Stromal cell of bone marrow (primary cell): Measurements from ENCODE around the gene RRP9.

Source experiments
- DNase-seq: peaks from one replicate; pipeline ENCODE4 v3.0.0-alpha.2; 2012; ENCODE audit warnings: low read depth

Gene RRP9

DNA sequence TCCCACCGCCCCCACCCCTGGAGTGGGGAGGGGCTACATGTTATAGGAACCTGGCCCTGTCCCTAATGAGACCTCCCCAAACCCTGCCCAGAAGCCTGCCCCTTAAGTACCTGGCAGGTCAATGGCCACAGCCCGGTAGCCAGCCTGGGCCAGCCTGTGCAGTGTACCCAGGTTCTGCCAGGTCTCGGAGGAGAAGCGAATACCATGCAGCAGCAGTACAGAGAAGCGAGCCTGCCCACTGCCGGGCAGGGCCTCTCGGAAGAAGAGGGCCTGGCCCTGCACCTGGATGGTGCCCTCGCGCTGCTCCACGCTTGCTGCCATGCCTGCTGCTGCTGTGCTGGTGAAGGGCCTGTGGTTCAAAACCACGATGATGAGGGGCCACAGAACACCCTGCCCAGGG, 29.6 kb upstream of the RRP9 start:
- DNase-seq: no peak

DNA sequence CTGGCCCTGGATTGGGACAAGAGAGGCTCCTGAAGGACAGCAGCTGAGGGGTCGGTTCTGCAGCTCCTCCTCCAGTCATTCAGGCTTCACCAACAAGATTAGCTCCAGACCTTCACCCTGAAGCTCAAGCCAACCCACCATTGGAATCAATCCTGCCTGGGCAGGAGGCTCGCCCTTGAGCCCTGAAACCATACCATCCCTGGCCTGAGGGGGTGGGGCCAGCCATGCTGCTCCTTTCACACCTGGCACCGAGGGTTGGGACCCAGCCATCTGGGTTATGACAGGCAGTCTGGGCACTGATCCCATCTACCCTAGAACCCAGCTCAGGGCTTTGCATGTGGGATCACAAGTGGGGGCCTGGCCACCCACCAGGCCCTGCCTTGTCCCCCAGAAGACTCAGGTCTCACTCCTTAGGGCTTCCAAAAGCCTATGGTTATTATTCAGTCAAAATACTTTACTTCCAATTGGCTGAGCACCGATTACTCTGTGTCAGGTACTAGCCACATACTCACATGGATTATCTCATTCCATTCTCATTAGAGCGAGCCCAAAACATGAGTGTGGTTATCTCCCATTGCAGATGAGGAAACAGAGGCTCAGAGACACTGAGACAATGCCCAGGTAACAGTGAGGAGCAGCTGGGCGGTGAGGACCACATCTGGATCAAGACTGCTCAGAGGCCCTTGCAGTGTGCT, 29.0 kb upstream of the RRP9 start:
- DNase-seq: no peak

DNA sequence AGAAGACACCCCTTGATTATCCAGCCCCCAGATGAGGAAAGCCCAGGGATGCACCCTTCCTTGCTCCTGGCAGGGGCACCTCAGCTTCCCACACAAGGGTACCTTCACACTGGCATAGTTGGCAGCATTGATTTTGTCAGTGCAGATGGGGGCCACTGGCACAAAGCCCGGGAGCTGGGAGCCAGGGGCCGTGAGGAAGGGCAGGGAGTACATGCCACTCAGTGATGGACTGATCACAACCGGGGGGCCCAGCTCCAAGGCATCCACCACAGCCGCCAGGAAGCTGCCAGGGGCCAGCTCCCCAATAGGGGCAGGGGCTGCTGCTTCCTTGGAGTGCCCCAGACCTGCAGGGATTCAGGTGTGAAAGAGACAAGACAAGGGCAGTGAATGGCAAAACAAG, 28.1 kb upstream of the RRP9 start:
- no peak for DNase-seq

DNA sequence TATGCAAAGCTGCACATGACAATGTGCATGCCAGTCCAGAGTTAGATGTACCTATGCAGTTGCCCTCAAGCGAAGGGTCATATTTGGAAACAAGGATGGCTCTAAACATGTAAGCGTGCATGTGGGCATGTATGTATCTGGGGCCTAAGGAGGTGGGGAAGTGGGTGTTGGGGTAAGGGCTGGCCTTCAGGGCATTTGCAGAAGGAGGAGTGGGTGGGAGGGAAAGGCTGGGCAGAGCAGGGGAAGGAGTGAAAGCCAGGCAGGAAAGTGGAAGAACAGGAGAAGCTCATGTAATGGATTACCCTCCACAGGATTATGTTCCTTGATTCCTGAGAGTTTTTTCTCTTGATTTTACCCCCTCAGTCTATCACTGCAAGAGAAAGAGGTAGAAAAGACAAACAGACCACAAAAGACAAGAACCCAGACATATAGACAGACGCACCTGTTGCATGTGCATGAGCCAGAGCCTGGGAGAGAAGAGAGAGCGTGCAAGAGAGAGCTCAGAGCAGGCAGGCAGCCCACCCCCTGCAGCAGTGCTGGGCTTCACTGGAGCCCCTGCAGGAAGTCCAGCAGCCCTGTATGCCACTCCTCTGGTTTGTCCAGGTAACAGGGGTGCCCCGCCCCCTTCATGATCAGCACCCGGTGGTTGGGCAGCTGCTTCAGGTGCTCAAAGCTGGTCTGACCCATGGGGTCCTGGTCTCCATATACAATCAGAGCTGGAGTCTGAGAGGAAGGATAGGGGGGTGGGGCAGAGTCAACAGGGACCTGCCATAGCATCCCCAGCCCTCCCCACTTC, 27.4 kb upstream of the RRP9 start:
- no peak for DNase-seq

DNA sequence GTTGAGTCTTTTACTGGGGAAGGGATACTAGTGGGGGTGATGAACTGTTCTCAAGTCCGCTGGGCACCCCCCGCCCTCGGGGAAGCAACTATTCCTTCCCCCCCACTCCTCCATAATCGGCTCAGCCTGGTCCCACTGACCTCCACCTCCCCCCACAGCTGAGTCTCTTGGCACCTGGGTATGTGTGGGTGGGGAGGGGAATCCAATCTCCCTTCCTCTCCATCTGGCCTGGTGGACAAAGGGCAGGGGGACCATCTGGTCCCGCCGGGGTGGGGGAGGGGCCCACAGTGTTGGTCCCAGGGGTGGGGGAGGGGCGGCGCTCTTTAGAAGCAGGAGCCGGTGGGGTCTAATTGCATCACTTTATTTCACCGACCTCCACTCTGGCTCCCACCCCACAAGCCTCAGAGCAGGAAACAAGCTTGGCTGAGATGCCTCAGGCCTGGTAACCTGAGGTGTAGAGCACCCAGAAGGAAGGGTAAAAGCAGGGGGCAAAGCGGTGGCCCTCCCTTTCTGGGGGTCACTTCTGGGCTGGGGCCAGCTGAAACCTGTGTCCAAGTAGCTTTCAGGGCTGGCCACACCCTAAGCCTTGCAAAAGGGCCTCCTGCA, 26.6 kb upstream of the RRP9 start:
- DNase-seq: no peak

DNA sequence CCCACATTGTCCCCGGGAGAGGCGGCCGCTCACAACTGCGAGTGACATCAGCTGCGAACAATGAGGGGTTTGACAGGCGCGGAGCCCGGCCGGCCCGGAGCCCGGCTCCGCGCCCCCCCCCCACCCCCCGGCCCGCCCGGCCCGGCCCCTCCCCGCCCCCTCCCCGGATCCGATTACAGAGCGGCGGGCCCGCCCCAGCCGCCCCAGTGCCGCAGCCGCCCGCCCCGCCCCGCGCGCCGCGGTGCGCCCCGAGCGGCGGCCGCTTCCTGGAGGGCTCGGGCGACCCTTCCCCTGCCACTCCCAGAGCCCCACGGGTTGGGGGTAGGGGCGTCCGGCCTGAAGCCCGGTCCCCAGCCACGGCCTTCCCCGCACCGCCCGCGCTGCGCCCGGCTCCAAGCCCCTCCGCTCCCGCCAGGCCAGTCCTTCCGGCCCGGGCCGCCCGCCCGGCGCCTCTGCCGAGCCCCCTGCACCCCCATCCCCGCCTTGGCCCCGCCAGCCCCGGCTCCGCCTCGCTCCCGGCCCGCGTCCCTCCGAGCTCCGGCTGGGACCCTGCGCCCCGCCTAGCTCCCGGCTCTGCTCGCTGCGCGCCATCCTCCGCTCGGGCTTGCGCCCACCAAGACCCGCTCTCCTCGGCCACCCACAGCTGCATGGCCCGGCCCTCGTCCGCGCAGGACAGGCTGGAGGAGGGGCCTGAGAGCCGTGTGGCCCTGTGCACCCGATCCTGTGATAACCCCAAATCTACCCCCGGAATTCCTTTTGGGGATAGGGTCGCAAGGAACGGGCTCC, 25.9 kb upstream of the RRP9 start, which contains the start of gene PCBP4:
PCBP4 (minus strand) TSS at position 71 of the 786 bp plus-strand sequence. CDS start 6,214 bp downstream, outside the sequence.
- no peak for DNase-seq

DNA sequence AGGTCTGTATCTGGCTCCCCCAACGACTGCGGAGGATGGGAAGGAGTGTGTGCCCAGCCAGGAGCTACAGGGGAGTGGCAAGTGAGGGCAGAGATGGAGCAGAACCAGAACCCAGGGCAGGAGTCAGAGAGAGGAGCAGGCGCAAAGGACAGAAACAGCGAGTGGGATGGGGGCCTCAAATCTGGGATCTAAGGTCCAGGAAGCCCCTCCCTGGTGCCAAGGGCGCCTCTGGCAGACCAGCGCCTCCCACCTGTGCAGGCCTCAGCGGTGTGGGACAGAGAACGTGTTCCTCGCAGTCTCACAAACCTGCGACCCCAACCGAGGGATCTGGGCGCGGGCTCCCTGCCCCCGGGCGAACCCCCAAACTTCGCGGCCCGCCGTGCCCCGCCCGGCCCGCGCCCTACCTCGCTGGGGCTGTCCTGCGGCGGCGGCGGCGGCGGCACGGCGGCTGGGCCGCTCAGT, 25.2 kb upstream of the RRP9 start:
- DNase-seq: no peak

DNA sequence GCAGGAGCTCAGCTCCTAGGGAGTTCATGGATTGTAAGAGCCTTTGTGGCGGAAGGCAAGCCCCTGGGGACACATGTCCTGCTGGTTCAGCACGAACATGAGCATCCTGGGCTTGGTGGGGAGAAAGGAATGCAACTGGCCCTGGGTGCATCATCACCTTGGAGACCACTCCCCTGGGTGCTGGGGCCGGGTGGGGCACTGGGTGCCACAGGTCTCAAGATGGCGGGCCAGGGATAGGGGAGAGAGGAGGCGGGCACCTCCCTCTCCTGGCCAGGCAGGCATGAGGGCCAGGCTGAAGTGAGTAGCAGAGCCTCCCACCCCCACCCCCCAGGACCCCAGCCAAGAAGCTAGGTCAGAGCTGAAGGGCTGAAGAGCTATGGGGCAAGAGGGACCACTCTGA, 24.8 kb upstream of the RRP9 start:
- no peak for DNase-seq

DNA sequence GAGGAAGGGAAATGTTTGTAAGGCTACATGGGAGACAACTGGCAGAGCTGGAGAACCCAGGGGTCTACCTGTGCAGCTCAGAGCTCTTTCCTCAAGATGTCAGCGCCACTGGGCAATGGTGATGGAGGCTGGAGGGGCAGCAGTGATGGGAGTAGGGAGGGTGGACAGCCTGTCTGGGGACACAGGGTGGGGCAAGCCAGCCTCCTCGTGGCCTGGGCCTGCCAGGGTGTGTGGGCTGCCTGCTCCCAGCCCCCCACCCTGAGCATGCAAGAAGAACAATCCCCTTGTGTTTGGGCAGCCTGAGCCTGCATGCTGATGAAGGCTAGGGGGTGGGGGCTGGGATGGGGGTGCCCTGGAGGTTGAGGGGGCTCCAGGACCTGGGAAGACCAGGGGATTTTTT, 24.3 kb upstream of the RRP9 start:
- no peak for DNase-seq

DNA sequence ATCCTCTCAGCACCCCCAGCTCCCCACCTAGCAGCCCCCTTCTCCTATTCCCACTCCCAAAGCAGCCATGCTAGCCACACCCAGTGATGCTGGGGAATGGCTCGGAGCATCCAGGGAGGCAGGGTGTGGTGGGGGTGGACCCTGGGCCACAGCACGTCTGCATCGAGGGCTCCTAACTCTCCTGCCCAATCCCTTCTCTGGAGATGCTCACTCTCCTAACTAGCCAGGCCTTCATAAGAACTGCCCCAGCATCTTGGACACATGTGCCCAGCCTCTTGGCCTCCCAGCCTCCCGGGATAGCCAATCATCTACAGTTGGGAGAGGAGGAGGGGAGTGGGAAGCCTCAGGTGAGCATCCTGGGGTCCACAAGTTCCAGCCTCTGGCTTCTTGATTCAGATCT, 22.8 kb upstream of the RRP9 start:
- no peak for DNase-seq

DNA sequence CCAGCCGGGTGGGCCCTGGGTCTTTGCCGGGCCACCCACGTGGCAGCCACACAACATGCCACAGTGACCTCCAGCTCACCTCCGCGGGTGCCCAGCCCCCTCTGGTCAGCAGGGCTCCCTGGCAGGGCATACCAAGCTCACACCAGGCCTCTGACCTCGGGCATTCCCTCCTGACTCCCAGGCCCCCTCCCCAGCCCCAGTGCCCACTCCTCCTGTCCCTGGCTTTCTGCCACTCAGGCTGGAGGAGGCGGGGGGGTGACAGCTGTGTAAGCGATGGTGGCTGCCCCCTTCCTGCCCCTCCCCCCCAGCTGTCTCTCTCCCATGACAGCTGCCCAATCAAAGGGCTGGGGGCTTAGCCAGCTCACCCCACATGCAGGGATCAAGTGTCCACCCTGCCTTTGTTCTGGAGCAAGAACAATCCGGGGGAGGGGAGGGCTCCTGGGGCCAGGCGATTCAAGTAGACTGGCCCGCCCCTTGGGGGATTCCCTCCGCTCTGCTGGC, 22.3 kb upstream of the RRP9 start:
- no peak for DNase-seq

DNA sequence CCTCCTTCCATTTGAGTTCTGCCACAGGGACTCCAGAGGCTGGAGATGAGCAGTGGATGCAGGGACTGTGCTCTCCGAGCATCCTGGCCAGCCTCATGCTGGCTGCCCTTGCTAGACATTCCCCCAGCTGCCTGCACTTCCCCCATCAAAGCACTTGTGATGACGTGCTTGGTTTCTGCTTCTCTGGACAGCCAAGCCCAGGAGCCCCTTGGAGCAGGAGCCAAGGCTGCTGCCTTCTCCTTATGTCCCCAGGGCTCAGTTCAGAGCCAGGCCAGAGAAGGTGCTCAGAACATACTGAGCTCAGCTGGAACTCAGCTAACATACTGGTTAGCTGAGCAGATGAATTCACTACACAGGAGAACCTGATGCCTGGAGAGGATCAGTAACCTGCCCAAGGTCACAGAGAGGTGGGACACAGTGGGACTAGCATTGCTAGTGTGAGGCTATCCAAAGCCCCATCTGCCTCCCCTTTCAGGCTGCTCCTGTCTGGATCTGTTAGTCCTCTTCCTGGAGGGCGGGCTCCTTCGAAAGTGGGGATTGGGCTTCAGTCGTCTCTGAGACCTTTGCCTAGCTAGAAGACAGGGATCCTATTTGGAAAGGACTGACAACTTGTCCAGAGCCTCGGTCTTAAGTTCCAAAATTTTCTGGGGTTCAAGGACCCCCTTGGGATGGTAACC, 21.3 kb upstream of the RRP9 start:
- DNase-seq: no peak

DNA sequence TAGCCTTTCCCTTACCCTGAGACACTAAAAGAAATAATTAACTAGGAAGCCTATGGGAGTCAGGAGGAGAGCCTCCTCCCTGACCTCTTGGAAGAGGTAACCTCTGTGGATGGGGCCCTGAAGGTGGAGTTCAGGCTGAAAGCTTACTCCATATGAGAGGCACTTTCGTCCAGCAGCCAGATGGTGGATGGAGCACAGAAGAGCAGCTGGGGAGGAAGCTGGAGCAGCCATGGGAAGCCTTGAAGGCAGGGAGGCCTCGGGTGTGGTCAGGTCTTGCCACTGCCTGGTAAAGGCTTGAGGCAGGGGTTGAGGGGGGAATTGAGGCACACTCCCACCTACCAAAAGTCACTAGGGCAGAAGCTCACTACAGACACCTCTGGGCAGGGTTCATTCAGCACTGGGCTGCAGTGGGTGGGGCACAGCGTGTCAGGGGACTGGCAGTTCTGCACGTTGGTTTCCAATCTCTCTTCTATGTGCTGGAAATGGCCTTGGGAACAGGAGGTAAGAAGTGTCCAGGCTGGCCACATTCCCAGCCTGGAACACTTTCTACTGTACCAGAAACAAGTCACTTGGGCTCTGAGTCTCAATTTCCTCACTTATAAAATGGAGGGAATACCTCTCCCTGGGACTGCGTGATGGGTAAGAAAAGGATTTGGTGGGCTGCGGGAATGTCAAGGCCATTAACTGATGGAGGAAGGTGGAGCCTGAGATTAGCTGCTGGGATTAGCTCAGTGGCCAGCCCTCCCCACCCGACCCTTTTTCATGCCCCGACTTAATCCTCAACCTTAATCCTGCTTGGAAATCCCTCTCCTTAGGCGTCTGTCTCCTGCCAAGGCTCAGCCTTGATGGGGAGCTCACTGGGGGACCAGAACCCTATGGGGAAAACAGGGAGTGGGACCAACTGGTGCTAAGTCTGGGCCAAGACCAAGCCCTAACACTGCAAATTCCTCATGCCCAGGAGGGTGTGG, 20.2 kb upstream of the RRP9 start:
- no peak for DNase-seq

DNA sequence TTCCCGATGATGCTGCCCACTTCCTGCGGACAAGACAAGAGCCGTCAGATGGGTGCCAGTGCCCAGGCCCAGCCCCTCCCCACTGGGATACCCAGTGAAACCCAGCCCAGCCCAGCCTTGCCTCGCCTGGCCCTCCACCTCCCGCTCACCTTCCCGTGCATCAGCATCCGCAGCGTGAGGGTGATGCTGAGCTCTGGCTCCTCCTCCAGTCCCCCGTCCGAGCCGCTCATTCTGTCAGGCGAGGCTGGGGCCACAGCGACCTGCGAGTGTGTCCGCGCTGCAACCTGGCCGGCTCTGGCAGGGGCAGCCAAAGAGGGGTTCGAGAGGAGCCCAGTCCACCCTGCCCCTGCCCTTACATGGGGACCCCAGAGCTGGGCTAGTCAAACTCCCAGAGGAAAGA, 19.3 kb upstream of the RRP9 start:
- DNase-seq: no peak

DNA sequence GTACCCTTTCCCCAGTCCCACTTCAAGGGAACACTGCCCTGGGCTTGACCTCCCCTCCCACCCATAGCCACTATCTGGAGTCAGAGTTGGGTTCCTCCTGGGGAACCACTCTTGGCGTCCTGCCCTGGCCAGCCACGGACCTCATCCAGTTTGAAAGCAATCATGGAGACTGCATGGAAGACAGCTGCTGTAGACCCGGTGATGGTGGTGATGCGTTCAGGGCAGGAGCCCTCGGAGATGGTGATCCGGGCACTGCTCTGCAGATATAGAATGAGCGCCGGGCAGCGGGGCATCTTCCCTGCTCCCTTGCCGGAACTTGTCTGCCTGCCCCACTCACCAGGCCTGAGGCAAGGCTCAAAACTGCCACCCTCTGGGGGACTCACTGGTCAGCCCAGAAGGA, 18.7 kb upstream of the RRP9 start:
- no peak for DNase-seq

DNA sequence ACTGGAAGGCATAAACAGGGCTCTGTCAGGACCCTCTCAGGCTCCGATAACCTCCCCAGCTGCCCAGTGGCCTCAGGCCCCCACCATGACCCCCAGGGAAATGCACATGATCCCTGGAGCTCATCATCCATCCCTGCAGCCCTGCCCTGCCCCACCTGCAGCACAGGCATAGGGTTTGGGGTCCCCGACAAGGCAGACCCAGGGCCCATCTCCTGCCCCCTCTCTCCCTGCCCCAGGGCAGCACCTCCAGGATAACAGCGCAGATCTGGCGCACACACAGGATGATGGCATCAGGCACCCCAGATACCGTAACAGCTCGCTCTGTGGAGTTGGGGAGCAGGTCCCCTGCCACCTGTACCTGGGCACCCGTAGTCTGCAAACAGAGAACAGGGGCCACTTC, 17.9 kb upstream of the RRP9 start:
- no peak for DNase-seq

DNA sequence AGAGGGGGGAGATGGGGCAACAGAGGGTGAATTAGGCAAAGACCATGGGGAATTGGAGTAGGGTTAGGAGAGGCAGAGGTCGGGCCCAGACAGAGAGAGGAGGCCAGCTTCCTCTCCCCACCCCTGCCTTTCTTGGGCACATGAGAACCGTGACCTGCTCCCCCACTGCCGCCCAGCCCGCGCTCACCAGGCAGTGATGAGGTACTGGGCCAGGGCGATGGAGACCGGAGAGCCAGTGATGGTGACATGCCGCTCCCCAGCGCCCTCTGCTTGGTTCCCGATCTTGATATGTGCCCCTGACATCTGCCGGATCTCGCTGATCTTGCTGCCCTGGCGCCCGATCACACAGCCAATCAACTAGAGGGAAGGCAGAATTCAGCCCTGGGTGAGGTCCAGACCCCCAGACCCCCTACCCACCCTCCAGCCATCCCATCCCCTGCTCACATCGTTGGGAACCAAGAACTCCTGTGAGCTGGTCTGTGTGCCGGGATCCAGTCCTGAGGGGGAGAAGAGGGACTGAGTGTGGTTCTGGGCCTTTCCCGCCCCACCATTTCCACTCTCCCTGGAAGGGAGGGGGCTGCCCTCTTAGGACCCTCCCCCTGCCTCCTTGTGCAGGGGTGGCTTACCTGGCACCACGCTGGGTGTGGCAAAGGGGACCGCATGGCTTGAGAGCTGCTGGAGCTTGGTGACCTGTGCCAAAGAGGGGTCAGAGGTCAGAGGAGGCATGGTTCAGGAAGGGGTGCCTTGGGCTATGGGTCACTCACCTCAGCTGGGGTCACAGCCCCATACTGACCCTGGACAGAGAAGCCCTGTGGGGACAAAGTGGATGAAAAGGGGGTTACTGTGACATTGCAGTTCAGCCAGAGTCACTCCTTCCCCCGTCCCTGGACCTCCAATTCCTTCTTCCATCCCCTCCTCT, 17.2 kb upstream of the RRP9 start:
- no peak for DNase-seq

DNA sequence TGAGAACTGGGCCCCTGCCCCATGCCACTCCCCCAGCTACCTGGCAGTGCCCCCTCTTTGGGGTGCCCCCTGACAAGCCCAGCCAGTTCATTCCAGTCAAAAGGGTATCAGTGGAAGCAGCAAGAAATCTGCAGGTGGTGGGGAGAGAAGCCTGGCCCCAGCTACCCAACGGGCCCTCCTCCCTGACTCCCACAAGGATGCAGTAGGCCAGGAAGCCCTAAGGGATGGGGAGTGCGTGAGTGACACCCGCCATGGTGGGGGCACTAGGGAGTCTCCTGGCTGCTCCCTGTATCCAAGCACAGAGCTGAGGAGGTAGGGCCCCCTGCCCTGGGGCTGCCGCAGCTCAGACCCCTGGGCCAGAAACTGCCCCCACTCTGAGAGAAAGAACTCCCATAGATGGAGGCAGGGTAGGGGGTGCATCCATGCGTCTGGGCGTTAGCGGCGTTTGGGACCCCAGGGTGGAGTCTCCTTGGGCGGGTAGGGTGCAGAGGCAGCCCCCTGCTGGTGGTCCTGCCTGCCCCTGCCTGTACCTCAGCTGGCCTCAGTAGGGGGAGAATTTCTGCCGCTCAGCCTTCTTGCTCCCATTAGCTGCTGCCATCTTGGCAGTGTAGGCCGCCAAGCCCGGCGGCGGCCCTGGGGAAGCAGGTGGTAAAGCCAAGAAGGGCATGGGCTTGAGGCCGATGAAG, 16.0 kb upstream of the RRP9 start:
- no peak for DNase-seq
